Hematopoietic multipotent progenitor cell treated with erythropoietin and hydrocortisone succinate and interleukin-3 and kit ligand, for 15 days (in vitro differentiated cells): ENCODE measurements around the gene CACNA1C.

Experiments
- DNase-seq: peaks from one replicate; pipeline ENCODE4 v3.0.0-alpha.2; 2015; ENCODE audit warnings: low spot score

The CACNA1C gene

GRCh38 chr12:2298556-2299200 lies 245.9 kb downstream of the CACNA1C start:
- DNase-seq = no peak

GRCh38 chr12:2299206-2299605 lies 246.4 kb downstream of the CACNA1C start:
- DNase-seq = no peak

GRCh38 chr12:2300168-2300567 lies 247.4 kb downstream of the CACNA1C start:
- DNase-seq = no peak

- DNase-seq = no peak
Observed at GRCh38 chr12:2300886-2301285, 248.1 kb downstream of the CACNA1C start.

- no peak for DNase-seq
Observed at GRCh38 chr12:2301531-2302461, 249.0 kb downstream of the CACNA1C start.

- no peak for DNase-seq
Observed at GRCh38 chr12:2302711-2303580, 250.2 kb downstream of the CACNA1C start.

GRCh38 chr12:2304223-2304622 lies 251.4 kb downstream of the CACNA1C start:
- DNase-seq = no peak

GRCh38 chr12:2306012-2306411 lies 253.2 kb downstream of the CACNA1C start:
- DNase-seq = no peak

- DNase-seq = no peak
Observed at GRCh38 chr12:2306735-2307134, 253.9 kb downstream of the CACNA1C start.

- DNase-seq = no peak
Observed at GRCh38 chr12:2307550-2307949, 254.8 kb downstream of the CACNA1C start.

- DNase-seq = no peak
Observed at GRCh38 chr12:2309647-2310046, 256.9 kb downstream of the CACNA1C start.

GRCh38 chr12:2311020-2311778 lies 258.4 kb downstream of the CACNA1C start:
- DNase-seq = no peak

- DNase-seq = no peak
Observed at GRCh38 chr12:2312175-2312574, 259.4 kb downstream of the CACNA1C start.

- no peak for DNase-seq
Observed at GRCh38 chr12:2312770-2313169, 260.0 kb downstream of the CACNA1C start.

- DNase-seq = no peak
Observed at GRCh38 chr12:2314492-2314891, 261.7 kb downstream of the CACNA1C start.

- DNase-seq = no peak
Observed at GRCh38 chr12:2317772-2318171, 265.0 kb downstream of the CACNA1C start.

- no peak for DNase-seq
Observed at GRCh38 chr12:2318286-2318685, 265.5 kb downstream of the CACNA1C start.

- DNase-seq = no peak
Observed at GRCh38 chr12:2319136-2319535, 266.3 kb downstream of the CACNA1C start.

GRCh38 chr12:2319737-2320506 lies 267.1 kb downstream of the CACNA1C start:
- DNase-seq = no peak

- no peak for DNase-seq
Observed at GRCh38 chr12:2320841-2321240, 268.1 kb downstream of the CACNA1C start.
